NCI-H82 (cell line): ENCODE results near the gene DUOXA2.

ENCODE experiments used
- DNase-seq: peaks from one replicate; lab custom pipeline; 2025; lab: John Stamatoyannopoulos, UW

DUOXA2 gene

DNA sequence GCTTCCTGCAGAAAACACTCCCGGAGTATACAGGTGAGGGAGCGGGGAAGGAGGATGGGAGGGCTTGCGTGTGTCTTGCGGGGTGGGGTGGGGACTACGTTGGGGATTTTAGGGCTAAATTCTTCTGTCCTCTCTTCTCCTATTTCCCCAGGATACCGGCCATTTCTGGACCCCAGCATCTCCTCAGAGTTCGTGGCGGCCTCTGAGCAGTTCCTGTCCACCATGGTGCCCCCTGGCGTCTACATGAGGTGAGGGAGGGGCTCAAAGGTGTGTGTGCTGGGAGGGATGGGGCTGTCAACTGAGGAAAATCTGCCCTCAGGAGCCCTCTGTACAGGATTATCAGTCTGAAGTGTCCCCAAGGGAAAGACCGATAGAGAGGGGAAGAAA lies 22.2 kb downstream of the DUOXA2 start:
- DNase-seq: peak; percentile 31

DNA sequence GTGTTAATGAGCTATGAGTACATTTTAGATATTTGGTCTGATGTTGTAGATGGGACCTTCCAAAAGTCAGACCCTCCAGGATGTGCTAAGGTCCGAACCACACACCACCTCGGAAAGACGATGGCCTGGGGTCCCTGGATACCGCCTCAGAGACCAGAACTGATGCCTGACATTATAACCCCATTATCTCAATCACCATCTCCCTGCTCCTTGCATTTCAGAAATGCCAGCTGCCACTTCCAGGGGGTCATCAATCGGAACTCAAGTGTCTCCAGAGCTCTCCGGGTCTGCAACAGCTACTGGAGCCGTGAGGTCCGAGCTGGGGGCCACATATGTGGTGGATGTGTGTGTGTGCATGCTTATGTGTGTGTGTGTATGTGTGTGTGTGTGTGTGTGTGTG lies 23.6 kb downstream of the DUOXA2 start:
- no peak for DNase-seq

DNA sequence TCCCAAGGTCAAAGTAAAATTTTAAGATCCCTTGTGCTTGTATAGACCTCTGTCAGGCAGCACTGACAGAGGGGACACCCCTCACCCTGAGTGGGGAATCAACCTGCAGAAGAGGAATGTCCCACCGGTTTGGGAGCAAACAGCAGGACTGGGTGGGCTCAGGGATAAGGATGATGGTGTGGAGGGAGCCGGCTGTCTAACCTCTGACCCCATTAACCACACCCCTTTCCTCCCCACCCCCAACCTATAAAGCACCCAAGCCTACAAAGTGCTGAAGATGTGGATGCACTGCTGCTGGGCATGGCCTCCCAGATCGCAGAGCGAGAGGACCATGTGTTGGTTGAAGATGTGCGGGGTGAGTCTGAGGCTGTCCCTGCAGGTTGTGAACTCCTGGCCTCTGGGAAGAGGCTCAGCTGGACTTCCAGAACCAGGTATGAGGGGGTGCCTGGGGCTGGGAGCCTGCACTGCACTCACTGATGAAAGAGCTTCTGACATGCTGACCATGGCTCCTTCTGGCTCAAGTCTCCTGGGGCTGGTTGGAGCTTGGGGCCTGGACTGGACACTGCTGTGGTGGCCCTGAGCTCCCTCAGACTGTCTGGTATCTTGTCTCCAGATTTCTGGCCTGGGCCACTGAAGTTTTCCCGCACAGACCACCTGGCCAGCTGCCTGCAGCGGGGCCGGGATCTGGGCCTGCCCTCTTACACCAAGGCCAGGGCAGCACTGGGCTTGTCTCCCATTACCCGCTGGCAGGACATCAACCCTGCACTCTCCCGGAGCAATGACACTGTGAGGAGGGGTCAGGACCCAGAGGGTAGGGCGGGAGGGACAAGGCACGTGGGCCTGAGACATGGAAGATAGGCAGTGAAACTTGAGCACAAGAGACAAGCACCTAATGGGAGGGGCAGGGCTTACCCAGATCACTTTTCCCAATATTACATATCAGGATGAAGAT lies 25.0 kb downstream of the DUOXA2 start:
- DNase-seq: no peak

DNA sequence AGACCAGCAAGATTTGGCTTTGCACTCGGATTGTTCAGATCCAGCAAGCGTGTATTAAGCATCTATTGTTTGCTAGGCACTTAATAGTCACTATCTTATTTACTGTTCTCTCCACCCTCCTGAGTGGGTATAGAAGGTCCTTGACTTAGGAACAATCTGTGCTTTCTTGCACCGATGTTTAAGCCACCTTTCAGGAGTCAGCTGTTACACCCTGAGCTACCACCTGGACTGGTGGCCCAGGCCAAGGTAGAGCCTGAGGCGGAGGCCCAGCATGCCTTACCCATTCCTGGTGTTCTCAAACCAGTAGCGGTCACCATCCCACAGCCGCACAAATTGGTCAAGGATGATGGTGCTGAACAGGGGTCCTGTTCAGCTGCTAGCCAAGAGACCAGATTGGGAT lies 25.6 kb downstream of the DUOXA2 start:
- no peak for DNase-seq

DNA sequence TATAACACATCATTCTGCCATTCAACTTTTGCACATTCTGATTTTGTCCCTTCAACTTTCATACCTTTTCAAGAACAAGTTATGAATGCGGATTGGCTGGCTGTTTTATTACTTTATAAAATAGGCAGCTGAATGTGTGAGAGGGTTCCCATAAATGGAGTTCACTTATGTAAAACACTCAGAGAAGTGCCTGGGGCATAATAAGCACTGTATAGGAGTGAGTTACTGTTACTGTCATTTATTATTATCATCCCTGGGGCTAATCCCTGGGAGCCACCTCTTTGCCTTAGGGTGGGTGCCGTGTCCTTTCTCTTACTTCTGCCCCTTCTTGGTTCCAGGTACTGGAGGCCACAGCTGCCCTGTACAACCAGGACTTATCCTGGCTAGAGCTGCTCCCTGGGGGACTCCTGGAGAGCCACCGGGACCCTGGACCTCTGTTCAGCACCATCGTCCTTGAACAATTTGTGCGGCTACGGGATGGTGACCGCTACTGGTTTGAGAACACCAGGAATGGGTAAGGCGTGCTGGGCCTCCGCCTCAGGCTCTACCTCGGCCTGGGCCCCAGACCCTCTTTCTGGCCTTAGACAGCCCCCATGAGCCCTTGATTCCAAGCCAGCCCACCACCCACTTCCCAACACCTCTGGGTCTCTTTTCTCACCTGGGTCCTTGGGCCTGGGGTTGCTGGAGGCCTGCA lies 26.6 kb downstream of the DUOXA2 start:
- DNase-seq: no peak

DNA sequence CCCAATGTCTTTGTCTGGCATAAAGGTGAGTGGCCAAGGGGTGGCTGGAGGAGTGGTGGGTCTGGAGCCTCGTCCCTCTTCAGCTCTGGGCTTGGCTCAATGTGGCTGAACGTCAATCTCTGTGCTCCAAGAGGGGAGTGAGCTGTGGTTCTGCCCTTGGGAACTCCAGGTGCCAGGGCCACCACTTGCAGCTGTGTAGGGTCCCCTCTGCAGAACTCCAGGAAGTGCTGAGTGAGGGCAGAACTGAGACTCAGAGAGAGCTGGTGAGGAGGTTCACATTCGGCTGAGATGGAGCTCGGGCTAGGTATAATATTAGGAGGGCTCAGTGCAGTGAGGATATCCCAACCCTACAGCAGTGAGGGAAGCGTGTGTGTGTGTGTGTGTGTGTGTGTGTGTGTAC lies 27.3 kb downstream of the DUOXA2 start:
- DNase-seq: no peak

DNA sequence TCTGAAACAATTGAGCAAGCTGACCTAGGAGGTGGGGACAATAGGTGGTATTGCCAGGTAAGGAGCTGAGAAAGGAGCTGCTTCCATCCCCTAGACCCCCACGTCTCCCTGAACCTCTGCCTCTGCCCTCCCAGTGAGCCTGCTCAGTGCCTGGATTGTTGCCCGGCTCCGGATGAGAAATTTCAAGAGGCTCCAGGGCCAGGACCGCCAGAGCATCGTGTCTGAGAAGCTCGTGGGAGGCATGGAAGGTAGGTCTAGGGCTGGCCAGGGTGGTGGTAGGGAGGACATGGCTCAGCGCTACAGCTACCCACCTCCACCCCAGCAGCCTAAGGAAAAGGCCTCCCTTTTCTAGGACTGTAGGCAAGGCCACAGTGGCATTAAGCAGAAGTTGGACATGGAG lies 28.9 kb downstream of the DUOXA2 start:
- DNase-seq: no peak

DNA sequence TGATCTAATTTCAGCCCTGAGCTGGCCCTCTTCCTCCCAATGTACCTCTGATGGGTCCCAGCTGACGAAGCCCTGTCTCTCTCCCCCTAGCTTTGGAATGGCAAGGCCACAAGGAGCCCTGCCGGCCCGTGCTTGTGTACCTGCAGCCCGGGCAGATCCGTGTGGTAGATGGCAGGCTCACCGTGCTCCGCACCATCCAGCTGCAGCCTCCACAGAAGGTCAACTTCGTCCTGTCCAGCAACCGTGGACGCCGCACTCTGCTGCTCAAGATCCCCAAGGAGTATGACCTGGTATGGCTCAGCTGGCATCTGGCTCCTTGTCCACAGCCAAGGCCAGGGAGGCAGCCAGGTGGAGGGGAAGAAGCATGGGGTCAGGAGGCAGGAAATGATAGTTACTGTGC lies 29.8 kb downstream of the DUOXA2 start:
- no peak for DNase-seq

DNA sequence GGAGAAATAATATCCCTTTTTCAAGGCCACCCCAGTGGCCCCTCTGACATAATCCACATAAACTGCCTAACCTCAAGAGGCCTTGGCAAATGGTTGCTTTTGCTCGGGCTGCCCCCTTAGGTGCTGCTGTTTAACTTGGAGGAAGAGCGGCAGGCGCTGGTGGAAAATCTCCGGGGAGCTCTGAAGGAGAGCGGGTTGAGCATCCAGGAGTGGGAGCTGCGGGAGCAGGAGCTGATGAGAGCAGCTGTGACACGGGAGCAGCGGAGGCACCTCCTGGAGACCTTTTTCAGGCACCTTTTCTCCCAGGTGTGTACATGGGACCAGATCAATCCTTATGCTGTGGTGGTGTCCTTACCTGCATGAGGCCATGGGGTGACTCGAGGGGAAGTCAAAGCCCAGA lies 30.6 kb downstream of the DUOXA2 start:
- DNase-seq: no peak

DNA sequence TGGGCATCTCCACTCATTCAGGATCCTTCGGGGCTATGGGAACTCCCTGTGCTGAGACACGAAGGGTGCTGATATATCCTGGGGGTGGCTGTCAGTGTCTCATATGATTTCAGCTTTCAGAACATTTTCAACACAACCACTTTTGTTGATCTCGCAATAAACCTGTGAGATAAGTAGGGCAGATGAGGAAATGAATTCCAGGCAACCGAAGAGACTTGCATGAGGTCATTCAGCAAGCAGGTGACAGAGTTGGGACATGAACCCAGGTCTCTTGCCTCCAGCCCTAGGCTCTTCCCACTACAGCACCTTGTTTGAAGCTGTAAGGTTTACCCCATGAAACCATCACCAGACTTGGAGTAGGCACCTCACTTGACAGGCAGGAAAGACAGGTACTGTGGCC lies 32.3 kb downstream of the DUOXA2 start:
- no peak for DNase-seq

DNA sequence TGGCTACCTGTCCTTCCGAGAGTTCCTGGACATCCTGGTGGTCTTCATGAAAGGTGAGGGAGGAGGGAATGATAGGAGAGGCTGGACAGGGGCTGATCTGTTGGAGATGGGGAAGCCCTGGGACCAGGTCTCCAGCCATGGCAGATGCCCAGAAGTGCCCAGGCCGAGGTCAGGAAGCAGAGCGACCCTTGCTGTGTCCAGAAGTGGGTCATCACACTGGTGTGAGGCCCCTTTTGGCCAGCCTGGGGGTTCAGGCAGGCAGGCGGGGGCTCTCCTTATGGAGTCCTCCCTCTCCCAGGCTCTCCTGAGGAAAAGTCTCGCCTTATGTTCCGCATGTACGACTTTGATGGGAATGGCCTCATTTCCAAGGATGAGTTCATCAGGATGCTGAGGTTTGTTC lies 33.5 kb downstream of the DUOXA2 start:
- no peak for DNase-seq

DNA sequence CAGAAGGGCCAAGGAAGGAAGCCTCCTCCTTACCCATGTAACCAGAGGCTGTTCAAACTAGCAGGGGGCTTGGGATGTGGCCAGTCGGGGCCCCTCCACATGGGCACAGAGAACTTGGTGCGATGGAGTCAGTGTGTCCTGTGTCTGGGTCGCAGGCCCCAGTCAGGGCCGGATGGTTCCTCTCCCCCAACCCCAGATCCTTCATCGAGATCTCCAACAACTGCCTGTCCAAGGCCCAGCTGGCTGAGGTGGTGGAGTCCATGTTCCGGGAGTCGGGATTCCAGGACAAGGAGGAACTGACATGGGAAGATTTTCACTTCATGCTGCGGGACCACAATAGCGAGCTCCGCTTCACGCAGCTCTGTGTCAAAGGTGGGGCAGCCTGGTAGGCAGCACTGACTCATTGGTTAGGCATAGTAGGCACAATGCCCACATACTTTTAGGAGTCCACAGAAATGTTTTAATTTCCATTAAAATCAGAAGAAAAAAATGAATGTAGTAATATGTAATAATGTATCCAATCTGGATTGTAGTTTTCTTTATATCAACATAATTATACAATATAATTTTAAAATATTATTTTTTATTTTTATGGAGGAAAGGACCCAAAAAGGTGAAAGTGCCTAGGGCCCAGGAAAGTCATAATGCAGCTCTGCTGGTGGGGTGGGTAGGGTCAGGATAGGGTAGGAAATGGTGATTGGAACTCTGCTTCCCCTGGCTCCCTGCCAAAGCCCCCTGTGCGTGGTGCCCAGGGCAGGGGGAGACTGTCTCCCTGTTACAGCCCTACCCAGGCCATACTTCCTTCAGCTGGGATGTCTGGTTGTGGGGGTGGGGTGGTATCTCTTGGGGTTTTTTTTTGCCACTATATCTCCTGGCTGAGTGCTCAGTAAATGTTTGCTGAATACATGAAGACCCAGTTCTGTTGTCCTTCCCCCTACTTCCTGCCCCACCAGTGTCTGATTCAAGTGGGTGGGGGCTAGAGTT lies 34.2 kb downstream of the DUOXA2 start:
- no peak for DNase-seq

DNA sequence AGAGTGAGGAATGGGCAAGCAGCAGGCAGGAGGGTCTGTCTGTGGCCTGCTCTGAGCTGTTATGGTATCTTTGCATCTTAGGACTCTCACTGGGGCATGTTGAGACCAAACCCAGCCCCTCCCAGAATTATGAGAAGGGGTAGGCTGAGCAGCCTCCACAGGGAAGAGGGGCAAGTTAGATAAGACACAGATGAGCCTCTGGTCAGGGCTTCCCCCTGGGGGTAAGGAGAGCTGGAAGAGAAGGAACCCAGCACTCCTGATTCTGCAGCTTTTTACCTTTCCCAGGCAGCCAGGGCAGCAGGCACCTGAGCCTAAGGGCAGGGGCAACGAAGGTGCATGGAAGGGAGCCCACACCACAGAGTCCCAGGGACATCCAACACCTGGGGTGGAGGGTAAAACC lies 34.9 kb downstream of the DUOXA2 start:
- DNase-seq: no peak

DNA sequence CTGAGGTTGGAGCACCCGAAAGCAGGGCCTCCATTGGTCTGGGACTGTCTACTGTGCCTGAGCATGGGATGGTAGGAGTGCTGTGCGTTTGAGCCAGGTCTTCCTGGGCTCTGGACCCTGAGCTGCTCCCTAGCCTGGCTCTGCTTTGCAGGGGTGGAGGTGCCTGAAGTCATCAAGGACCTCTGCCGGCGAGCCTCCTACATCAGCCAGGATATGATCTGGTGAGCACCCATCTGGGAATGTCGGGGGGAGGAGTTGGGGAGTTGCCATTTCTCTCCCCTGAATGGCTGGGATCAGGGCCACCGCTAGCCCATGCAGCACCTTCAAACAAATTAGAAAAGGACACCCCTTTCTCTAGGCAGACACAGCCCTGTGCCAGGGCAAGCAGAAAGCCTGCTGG lies 36.4 kb downstream of the DUOXA2 start:
- no peak for DNase-seq

DNA sequence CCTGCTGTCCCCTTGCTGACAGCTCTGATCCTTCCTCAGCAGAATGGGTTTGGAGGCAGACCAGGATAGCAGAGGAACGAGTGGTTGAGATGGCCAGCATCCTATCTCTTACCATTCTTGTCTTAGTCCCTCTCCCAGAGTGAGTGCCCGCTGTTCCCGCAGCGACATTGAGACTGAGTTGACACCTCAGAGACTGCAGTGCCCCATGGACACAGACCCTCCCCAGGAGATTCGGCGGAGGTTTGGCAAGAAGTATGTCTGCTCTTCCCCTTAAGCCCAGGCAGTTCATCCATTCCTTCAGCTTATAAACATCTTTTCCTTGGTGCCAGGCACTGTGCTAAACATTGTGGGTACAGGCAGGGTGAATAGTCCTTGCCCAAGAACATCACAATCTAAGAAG lies 36.9 kb downstream of the DUOXA2 start:
- DNase-seq: no peak

DNA sequence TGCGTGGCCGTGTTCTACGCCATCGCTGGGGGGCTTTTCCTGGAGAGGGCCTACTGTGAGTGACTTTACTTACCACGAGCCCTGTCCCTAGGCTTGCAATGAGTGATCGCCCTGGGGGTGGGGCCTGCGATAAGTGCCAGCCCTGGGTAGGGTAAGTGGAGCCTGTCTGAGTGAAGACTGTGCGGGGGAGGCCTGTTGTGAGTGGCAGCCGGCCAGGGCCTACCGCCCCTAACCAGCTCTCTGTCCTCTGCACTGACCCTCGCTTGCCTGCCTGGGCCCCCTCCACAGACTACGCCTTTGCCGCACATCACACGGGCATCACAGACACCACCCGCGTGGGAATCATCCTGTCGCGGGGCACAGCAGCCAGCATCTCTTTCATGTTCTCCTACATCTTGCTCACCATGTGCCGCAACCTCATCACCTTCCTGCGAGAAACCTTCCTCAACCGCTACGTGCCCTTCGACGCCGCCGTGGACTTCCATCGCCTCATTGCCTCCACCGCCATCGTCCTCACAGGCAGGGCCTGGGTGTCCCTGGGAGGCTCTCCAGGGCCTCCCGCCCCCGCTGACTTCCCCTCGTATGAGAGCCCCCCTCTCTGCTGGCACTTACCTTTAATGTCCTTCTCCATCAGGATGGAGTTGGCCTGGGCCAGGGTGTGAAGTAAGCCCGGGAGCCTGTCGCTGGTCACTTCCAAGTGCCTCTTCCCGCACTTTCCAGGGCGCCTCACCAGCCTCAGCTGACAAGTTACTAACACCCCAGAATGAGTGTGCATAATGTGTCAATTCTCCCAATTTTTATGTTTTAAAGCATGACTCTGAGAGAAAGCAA lies 38.1 kb downstream of the DUOXA2 start:
- no peak for DNase-seq

DNA sequence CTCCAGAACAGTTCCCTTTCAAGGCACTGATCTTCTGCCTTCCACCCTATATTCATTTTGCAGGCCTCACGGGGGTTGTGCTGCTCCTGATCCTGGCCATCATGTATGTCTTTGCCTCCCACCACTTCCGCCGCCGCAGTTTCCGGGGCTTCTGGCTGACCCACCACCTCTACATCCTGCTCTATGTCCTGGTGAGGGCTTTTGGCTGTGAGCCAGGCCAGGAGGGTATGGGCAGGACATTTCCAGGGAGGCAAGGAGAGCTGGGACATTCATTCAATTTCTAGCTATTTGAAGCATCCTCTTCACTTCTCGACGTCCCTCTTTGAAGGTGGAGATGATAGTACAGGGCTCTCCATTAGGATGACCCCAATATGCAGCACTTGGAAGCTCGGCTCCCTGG lies 41.6 kb downstream of the DUOXA2 start:
- no peak for DNase-seq

DNA sequence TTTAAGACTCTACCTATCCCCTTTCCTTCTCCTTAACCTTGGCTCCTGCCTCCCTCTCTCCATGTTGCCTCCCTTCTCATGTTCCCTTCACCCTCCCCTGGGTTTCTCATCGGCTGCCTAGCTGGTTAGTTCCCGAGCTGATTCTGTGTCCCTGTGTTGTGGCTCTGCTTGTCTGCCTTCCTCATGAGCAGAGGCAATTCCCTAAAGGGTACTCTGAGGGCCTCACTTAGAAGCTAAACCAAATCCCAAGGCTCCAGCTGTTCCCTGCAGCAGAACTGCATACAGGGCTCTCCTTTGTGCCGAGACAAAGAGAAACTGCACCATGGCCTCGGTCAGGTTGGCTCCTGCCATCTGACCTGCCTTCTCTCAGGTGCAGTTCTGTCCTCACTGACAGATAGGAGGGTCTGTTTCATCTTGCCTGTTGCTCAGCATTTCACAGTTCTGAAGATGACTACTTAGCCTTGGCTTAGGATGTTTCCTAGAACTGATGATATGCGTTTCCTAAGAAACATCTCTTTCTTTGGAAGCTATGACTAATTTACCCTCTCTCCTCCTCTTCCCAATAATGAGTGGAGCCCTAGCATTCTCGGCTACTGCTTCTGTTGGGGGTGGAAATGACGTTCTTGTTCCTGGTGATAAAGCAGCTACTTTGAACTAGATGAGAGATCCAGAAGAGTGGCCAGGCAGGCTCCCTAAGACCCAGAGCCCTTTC lies 42.8 kb downstream of the DUOXA2 start:
- DNase-seq: peak; percentile 77

DNA sequence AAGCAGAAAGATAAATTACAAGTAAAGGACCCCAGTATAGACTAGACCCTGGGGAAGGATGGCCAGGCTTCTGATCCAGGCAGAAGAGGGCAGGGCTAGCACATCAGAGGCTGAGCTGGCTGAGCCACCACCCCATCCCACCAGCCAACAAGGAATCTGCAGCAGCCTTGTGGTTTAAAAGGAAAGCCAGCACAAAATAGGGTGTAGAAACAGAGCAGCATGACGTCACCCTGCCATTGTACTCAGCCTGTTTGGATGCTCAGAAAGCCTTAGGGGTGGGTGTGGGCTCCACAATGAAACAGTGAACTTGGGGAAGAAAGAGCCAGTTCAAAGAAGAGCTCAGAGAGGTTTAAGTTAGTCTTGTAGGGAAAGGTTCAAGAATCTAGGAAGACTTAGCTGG lies 43.8 kb downstream of the DUOXA2 start:
- no peak for DNase-seq

DNA sequence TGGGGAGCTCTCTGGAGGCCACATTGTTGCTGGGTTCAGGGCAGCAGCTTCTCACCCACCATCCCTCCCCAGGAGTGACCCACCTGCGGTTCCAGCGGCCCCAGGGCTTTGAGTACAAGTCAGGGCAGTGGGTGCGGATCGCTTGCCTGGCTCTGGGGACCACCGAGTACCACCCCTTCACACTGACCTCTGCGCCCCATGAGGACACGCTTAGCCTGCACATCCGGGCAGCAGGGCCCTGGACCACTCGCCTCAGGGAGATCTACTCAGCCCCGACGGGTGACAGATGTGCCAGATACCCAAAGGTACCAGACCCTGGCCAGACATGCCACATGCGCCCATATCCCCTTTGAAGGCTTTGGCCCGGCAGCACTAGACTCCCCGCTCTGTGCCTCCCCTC lies 47.5 kb downstream of the DUOXA2 start:
- no peak for DNase-seq
